ENCODE data around the gene MAP3K6.

- TF ChIP-seq POLR2A (IDR thresholded peaks at IDR 0.05; ENCODE audit: low read length) (no peak), HMGXB4 (CRISPR knock-in tag; IDR thresholded peaks at IDR 0.05; ENCODE audit: borderline replicate concordance) (no peak), CTCF (IDR thresholded peaks at IDR 0.05) (no peak), ZNF302 (CRISPR knock-in tag; IDR thresholded peaks at IDR 0.05) (no peak)
Observed at GRCh38 chr1:27372808-27373690, 6.3 kb upstream of the MAP3K6 start.
